Measurements from ENCODE around the gene DHRSX. TPM values are rescaled to one million over a fixed set of nuclear protein-coding genes. Genes with fewer than 3 reads are reported as not detected.

DHRSX gene
- total and polyA plus RNA-seq, 9 of the 15 experiments (the other 6 are each of a cell fraction or from before 2014, with no cell fraction given) = 0.59 to 11.0 (median 6.2) TPM

DNA sequence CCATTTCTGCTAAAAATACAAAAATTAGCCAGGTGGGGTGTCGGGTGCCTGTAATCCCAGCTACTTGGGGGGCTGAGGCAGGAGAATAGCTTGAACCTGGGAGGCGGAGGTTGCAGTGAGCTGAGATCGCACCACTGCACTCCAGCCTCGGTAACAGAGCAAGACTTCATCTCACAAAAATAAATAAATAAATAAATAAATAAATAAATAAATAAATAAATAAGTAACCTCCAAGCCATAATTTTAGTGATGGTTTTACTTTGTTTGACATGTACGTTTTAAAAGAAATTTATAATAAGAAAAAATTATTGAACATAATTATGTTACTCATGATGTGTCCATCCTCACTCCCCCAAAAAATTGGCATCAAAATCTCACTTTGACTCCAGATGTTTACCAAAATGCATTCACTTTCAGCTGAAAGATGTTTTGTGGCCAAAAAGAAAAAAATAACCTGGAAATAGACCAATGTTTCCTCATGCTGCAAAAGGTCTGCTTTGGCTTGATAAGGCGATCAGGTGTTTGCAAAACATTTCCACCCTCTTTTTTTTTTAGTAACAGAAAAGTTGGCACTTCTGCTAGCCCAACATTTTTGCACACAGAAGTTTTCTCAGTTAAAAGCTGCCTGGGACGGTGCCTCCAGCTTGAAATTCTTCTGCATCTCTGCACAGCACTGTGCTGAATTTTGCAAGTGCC, 42.2 kb upstream of the DHRSX start:
- DNase-seq (ENCODE audit: extremely low read depth in 1 of 4, low spot score in 3 of 4) (peak; percentile 8 to 18 (median 10)), ATAC-seq (no peak), FAIRE-seq (no peak)
- BruUV-seq (replicated peaks) = no TSS peak
- Histone ChIP-seq H3K9me3 (replicated peaks; ENCODE audit: control insufficient read depth, insufficient read depth, low read depth, low read length) (no peaks in the 10 kb centered on the region), H3K9me1 (ENCODE audit: control insufficient read depth, insufficient read depth, low read length) (no peaks in the 10 kb centered on the region), H3K4me2 (ENCODE audit: insufficient read depth, low read length) (no peak overlapping the region; the same call in 1 of the 2 replicates), H3K4me1 (replicated peaks in 1 of 2; ENCODE audit: control insufficient read depth in 2 of 2, insufficient read depth in 2 of 2, low read length in 2 of 2) (no peaks in the 10 kb centered on the region; a peak in 3 of 5 replicates), H3K36me3 (ENCODE audit: control insufficient read depth, insufficient read depth, low read length) (no peaks in the 10 kb centered on the region), H3K9ac (ENCODE audit: insufficient read depth in 1 of 2, low read depth in 2 of 2, low read length in 2 of 2) (no peak overlapping the region), H4K20me1 (replicated peaks; ENCODE audit: control insufficient read depth, insufficient read depth, low read length) (no peaks in the 10 kb centered on the region), H3K27ac (ENCODE audit: extremely low read depth, low read depth, low read length) (no peak overlapping the region), H3K4me3 (no peak overlapping the region), H2AFZ (ENCODE audit: low read depth, low read length) (no peak overlapping the region), H3K79me2 (ENCODE audit: control insufficient read depth, insufficient read depth, low read length) (no peaks in the 10 kb centered on the region), H3K27me3 (ENCODE audit: control insufficient read depth in 2 of 2, insufficient read depth in 2 of 2, low read length in 2 of 2) (peaks cover 5 to 6% of the 10 kb centered on the region in 2 experiments; a peak in 3 of 5 replicates)
- CTCF ChIA-PET (ENCODE audit: low intra/inter-chr PET ratio) = no interaction called here
- peak; percentile 47 for TF ChIP-seq TCF3 (CRISPR knock-in tag; IDR thresholded peaks at IDR 0.05)
- peak; percentile 34; the same call in 1 of the 2 replicates for TF ChIP-seq TAL1 (IDR thresholded peaks at IDR 0.05)
- peak; percentile 61; the same call in 1 of the 2 replicates for TF ChIP-seq ZNF384 (IDR thresholded peaks at IDR 0.05; ENCODE audit: low read depth, low read length)
- no peak for TF ChIP-seq NEUROD1 (IDR thresholded peaks at IDR 0.05; ENCODE audit: borderline replicate concordance, low read depth, low read length, partially characterized antibody)
- TF ChIP-seq ARID1B (IDR thresholded peaks at IDR 0.05) = 0 out of 2 replicates have a peak, but pooled peaks have one; percentile 19
- TF ChIP-seq CBFA2T3 (IDR thresholded peaks at IDR 0.05) = peak; percentile 20; the same call in 1 of the 2 replicates
- TF ChIP-seq CREB1 (IDR thresholded peaks at IDR 0.05) = no peak
- no peak for TF ChIP-seq CREB1 (CRISPR knock-in tag; IDR thresholded peaks at IDR 0.05)
- in situ Hi-C loops (cut with MboI) = no loop called here
- intact Hi-C loops (cut with micrococcal nuclease) = no loop called here
- POLR2A ChIA-PET = no interaction called here
- 8% methylated on average over 4 of the region's 7 CpGs for WGBS (ENCODE audit: insufficient coverage, low coverage, missing lambda C conversion rate)
